Hematopoietic multipotent progenitor cell treated with erythropoietin and hydrocortisone succinate and interleukin-3 and kit ligand, for 4 days (in vitro differentiated cells): ENCODE data around the gene HSF4.

Source experiments
- DNase-seq: peaks from one replicate; pipeline ENCODE4 v3.0.0-alpha.2; 2015

The HSF4 gene

DNA sequence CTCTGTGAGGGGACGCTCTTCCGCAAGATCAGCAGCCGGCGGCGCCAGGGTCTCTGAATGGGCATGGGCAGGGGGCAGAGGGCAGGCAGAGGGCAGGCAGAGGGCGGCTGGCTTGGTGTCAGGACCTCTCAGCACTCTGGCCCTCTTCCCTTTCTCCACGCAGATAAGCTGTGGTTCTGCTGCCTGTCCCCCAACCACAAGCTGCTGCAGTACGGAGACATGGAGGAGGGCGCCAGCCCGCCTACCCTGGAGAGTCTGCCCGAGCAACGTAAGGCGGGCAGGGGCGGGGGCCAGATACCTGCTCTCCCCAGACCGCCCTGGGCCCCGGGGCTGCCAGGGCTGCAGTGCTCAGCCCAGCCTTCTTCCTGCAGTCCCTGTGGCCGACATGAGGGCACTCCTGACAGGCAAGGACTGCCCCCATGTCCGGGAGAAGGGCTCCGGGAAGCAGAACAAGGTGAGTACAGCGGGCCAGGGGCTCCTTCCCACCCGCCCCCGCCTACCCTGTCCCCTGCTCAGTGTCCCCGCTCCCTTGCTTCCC lies 38.5 kb downstream of the HSF4 start:
- DNase-seq, result no peak

DNA sequence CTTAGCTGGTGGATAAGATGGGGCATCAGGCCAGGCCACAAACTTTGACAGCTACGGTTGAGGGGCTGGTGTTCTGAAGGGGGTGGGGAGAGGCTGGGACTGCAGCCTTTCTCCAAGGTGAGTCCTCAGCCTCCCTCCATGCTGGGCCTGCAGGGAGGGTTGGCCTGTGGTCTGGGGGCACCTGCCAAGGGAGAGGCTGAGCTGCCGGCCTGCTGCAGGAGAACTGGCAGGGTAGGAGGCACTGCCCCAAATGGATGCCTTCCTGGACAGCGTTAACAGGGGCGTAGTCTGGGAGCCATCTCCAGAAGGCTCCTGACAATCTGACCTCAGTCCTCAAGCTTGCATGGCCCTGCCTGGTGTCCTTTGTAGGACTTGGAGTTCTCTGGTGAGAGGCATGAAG lies 39.5 kb downstream of the HSF4 start:
- no peak for DNase-seq

- DNase-seq, result no peak
Measured at GRCh38 chr16:67206129-67206837, 41.7 kb downstream of the HSF4 start.

GRCh38 chr16:67206838-67207248 lies 42.3 kb downstream of the HSF4 start:
- DNase-seq, result no peak

DNA sequence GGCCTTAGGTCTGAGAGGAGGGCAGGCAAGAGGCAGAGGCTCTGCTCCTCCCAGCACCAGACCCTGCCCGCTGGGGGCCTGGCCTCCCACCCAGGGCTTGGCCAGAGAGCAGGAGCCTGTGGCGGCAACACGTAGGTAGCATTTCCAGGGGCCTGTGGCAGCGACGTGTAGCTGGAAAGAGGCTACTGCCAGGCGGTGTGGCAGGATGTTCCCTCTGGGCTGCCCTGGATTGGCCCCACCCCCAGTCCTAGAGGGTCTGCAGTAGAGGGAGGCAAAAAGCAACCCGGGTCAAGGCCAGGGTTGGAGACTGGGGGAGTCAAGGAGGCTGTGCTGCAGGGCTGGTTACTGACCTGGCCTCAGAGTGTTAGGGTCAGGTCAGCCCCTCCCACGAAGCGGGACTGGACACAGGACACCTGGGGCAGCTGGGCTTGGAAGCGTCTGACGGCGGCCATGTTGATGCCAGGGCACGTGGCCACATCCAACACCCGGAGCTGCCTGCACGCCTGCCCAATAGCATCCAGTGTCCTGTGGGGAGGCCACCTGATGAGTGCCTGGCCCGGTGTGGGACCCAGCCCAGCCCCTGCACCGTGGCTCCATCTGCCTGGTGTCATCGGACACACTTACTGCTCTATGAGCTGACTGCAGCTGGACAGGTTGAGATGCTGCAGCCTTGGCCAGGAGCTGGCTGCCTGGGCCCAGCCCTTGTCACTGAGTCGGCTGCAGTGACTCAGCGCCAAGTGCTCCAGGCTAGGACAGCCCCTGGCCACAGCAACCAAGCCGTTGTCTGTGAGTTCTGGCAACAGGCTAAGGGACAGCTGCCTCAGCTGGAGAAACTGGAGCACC lies 42.9 kb downstream of the HSF4 start:
- no peak for DNase-seq

DNA sequence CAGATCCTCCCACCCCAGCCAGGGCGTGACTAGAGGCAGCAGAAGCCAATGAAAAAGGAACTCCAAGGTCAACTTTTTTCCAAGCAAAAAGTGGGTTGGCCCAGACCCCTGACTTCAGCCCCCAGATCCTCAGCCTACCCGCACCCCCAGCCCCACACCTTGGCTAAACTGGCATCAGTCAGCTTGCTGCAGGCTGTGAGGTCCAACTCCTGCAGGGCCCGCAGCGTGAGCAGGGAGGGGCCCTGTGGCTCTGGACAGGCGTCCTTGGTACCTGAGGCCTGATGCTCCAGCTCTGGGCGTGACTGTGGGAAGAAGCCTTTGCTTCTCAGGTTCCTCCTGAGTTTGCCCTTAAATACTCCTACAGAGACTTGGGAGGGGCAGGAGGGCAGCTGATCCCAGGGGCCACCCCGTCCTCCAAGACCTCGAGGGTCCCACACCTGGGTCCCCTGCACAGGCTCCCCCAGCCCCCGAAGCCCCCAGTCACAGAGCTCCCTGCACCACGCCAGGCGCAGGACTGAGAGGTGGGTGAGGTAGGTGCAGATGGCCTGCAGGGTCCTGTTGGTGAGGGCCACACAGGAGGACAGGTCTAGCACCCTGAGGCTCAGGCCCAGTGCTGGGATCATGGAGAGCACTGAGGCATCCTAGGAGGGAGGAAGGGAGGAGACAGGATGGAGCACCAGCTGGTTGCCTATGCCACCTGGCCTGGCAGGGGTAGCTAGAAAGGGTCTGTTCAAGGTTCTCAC lies 43.8 kb downstream of the HSF4 start:
- DNase-seq, result no peak

- no peak for DNase-seq
Measured at GRCh38 chr16:67209565-67209964, 45.0 kb downstream of the HSF4 start.

DNA sequence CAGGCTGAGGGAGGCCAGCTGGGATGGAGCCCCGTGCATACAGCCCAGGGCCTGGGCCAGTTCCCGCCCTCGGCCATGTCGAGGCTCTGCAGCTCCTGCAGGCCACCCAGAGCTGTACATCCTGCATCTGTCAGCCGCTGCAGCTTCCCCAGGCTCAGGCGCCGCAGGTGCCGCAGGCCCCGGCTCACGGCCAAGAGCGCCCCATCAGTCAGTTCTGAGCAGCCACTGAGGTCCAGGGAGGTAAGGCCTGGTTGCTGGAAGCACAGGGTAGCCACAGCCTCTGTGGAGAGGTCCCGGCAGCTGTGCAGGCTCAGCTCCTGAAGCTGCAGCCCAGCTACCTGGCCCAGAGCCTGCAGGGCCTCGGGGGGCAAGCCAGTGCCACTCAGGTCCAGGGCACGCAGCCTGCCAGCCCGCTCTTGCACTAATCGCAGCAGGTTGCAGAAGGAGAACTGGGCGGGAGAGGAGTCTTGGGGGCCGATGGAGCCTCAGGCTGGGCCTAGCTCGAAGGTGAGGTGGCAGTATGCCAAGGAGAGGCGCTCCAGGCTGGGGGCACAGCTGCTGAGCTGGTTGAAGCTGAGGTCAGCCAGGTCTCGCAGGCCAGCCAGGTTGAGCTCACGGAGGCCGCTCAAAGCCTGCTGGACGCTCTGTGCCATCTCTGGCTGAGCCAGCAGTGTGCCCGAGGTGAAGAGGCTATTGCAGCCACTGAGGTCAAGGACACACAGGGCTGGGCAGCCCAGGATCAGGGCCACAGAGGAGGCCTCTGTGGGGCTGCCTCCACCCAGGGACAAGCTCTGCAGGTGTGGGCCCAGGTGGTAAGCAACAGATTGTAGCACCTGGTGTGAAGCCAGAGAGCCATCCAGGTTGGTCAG lies 45.8 kb downstream of the HSF4 start:
- no peak for DNase-seq

DNA sequence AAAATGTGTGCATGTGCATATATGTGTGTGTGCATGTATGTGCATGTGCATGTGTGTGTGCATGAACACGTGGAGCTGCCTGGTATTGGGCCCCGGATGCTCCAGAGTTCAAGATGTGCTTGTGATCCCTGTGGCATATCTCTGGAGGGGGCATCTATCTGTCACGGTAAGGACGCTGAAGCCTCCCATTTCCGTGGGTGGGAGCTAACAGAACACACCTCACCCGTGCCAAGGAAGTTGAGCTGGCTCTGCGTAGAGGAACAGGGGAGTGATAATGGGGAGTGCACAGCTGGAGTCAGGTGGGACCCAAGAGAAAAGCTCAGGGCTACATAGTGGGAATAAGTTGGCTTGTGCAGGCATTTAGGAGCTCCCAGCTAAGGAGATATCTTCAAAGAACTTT lies 47.1 kb downstream of the HSF4 start:
- DNase-seq, result no peak

GRCh38 chr16:67212766-67213165 lies 48.2 kb downstream of the HSF4 start:
- DNase-seq, result no peak

GRCh38 chr16:67213197-67214019 lies 48.9 kb downstream of the HSF4 start:
- no peak for DNase-seq

DNA sequence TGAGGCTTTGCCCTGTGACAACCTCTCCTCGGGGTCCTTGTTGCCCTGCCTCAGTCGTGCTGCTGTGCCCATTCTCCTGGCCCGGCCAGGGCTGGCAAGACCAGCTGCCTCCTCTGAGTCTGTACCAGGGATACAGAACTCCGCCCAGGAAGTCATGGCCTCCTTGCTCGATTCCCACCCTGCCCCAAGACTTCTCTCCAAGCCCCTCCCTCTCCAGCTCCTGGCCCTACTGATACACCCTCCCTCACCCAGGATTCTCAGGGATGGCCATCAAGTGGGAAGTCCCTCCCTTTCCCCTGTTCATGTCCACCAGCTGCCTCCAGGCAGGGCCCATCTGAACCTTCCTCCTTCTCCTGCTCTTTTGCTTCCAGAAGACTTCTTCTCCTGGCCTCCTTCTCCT lies 51.2 kb downstream of the HSF4 start:
- DNase-seq, result no peak

GRCh38 chr16:67216612-67217490 lies 52.3 kb downstream of the HSF4 start:
- peak; percentile 95 for DNase-seq
